HG03095 (cell line): Measurements from ENCODE around the gene TMCO4.
A peak's percentile ranks its signal among the peaks of the same experiment; 100 is the strongest.
"Not testable (repeated sequence)": the region's sequence is repeated elsewhere in the genome, so short reads cannot be mapped to it uniquely, and the experiment has no call there.

Experiments used
- ATAC-seq: cut with Tn5 transposase; IDR thresholded peaks from one replicate; pipeline ENCODE4 v1.9.1; 2021; ENCODE audit warnings: moderate library complexity; ENCODE audit not compliant: unreplicated experiment

Gene TMCO4

GRCh38 chr1:19814244-19814661 is 14.5 kb upstream of the TMCO4 start:
- ATAC-seq: no peak

- ATAC-seq: no peak
Observed at GRCh38 chr1:19813643-19813960, 13.9 kb upstream of the TMCO4 start.

- no peak for ATAC-seq
Observed at GRCh38 chr1:19812875-19813642, 13.3 kb upstream of the TMCO4 start.

- ATAC-seq: no peak
Observed at GRCh38 chr1:19811206-19811851, 11.6 kb upstream of the TMCO4 start.

GRCh38 chr1:19809044-19809750 is 9.5 kb upstream of the TMCO4 start:
- no peak for ATAC-seq

GRCh38 chr1:19808351-19808750 is 8.6 kb upstream of the TMCO4 start:
- ATAC-seq: no peak

- no peak for ATAC-seq
Observed at GRCh38 chr1:19804831-19805251, 5.1 kb upstream of the TMCO4 start.

- ATAC-seq: no peak
Observed at GRCh38 chr1:19802269-19802668, 2.6 kb upstream of the TMCO4 start.

- ATAC-seq: peak; percentile 32
Observed at GRCh38 chr1:19800076-19800804, 524 bp upstream of the TMCO4 start.

- no peak for ATAC-seq
Observed at GRCh38 chr1:19798486-19799229, 1.1 kb downstream of the TMCO4 start.

GRCh38 chr1:19797827-19798226 is 1.9 kb downstream of the TMCO4 start:
- ATAC-seq: no peak

GRCh38 chr1:19794583-19794982 is 5.1 kb downstream of the TMCO4 start:
- no peak for ATAC-seq

- no peak for ATAC-seq
Observed at GRCh38 chr1:19793360-19794046, 6.2 kb downstream of the TMCO4 start.

GRCh38 chr1:19792237-19793002 is 7.3 kb downstream of the TMCO4 start:
- ATAC-seq: no peak

GRCh38 chr1:19790061-19790975 is 9.4 kb downstream of the TMCO4 start:
- ATAC-seq: not testable (repeated sequence)

GRCh38 chr1:19786988-19787423 is 12.7 kb downstream of the TMCO4 start:
- no peak for ATAC-seq

- no peak for ATAC-seq
Observed at GRCh38 chr1:19785660-19786059, 14.1 kb downstream of the TMCO4 start.

GRCh38 chr1:19780267-19780877 is 19.3 kb downstream of the TMCO4 start:
- ATAC-seq: no peak
